SKM-1 (cell line): ENCODE measurements around the gene OR6C75.
"Not testable (repeated sequence)": the region's sequence is repeated elsewhere in the genome, so short reads cannot be mapped to it uniquely, and the experiment has no call there.

Experiments used
- DNase-seq: peaks from one replicate; lab custom pipeline; 2025; ENCODE audit not compliant: unreplicated experiment; lab: John Stamatoyannopoulos, UW

The OR6C75 gene

GRCh38 chr12:55362675-55363074 is at the start of gene OR6C75:
Gene OR6C75 (plus strand): TSS chr12:55362975. CDS start chr12:55365111, 2,136 bp downstream.
- DNase-seq: no peak

GRCh38 chr12:55314043-55314442 is 48.7 kb upstream of the OR6C75 start, which contains the start of gene OR6C1:
Gene OR6C1 (plus strand): TSS chr12:55314343. CDS start chr12:55320600, 6,257 bp downstream.
- no peak for DNase-seq

GRCh38 chr12:55320201-55320600 is 42.6 kb upstream of the OR6C75 start:
- no peak for DNase-seq

GRCh38 chr12:55325801-55326200 is 37.0 kb upstream of the OR6C75 start:
- DNase-seq: not testable (repeated sequence)

GRCh38 chr12:55330446-55330845 is 32.3 kb upstream of the OR6C75 start, which contains the start of gene OR6C3:
Gene OR6C3 (plus strand): TSS chr12:55330746. CDS start chr12:55331701, 955 bp downstream.
- no peak for DNase-seq

- no peak for DNase-seq
Measured at GRCh38 chr12:55336002-55336401, 26.8 kb upstream of the OR6C75 start.

GRCh38 chr12:55355338-55355737 is 7.4 kb upstream of the OR6C75 start:
- not testable (repeated sequence) for DNase-seq

GRCh38 chr12:55365086-55365485 is 2.3 kb downstream of the OR6C75 start:
- DNase-seq: no peak

GRCh38 chr12:55372521-55372920 is 9.7 kb downstream of the OR6C75 start:
- DNase-seq: no peak

- no peak for DNase-seq
Measured at GRCh38 chr12:55385891-55386290, 23.1 kb downstream of the OR6C75 start.

- DNase-seq: no peak
Measured at GRCh38 chr12:55392032-55392795, 29.4 kb downstream of the OR6C75 start.

GRCh38 chr12:55396326-55396725 is 33.6 kb downstream of the OR6C75 start:
- DNase-seq: no peak

- DNase-seq: no peak
Measured at GRCh38 chr12:55400229-55400628, 37.5 kb downstream of the OR6C75 start, which contains the start of gene OR6C65. Gene OR6C65 (plus strand): TSS chr12:55400529. CDS start chr12:55400529, 0 bp downstream.

GRCh38 chr12:55407866-55408265 is 45.1 kb downstream of the OR6C75 start:
- DNase-seq: no peak

- DNase-seq: not testable (repeated sequence)
Measured at GRCh38 chr12:55409133-55409532, 46.4 kb downstream of the OR6C75 start.

GRCh38 chr12:55412138-55412537 is 49.4 kb downstream of the OR6C75 start:
- DNase-seq: not testable (repeated sequence)

GRCh38 chr12:55413498-55414388 is 51.0 kb downstream of the OR6C75 start:
- DNase-seq: not testable (repeated sequence)

GRCh38 chr12:55414396-55414823 is 51.6 kb downstream of the OR6C75 start:
- DNase-seq: not testable (repeated sequence)

GRCh38 chr12:55414889-55415288 is 52.1 kb downstream of the OR6C75 start:
- DNase-seq: not testable (repeated sequence)

- no peak for DNase-seq
Measured at GRCh38 chr12:55416961-55417360, 54.2 kb downstream of the OR6C75 start.
